Neural crest cell (in vitro differentiated cells): ENCODE results near the gene STX2. TPM values are rescaled to one million over a fixed set of nuclear protein-coding genes. Genes with fewer than 3 reads are reported as not detected.

Experiments
- DNase-seq: peaks from one replicate; pipeline ENCODE4 v3.0.0; 2021; ENCODE audit warnings: low read depth, mixed read lengths, low spot score
- H3K27ac Mint-ChIP-seq: one replicate; pipeline ENCODE4 v1.8.0; 2021; ENCODE audit warnings: mild to moderate bottlenecking, mixed read lengths; ENCODE audit not compliant: unreplicated experiment
- H3K27me3 Mint-ChIP-seq: 2 replicates; pipeline ENCODE4 v1.8.0; 2021; ENCODE audit warnings: low read depth, mild to moderate bottlenecking, mixed read lengths
- H3K36me3 Mint-ChIP-seq: 2 replicates; pipeline ENCODE4 v1.8.0; 2021; ENCODE audit warnings: low read depth, mild to moderate bottlenecking, mixed read lengths
- H3K4me1 Mint-ChIP-seq: 2 replicates; pipeline ENCODE4 v1.8.0; 2021; ENCODE audit warnings: mixed read lengths
- H3K4me3 Mint-ChIP-seq: one replicate; pipeline ENCODE4 v1.8.0; 2021; ENCODE audit warnings: mild to moderate bottlenecking, mixed read lengths
- H3K9me3 Mint-ChIP-seq: 2 replicates; pipeline ENCODE4 v1.8.0; 2021; ENCODE audit warnings: mixed read lengths
- CTCF ChIP-seq: fragments of 200-600 bp; sonication (generic); conservative IDR thresholded peaks from 2 replicates; pipeline ENCODE4 v1.5.0; 2021; ENCODE audit warnings: antibody characterized with exemption, mild to moderate bottlenecking
- total RNA-seq: library from RNA; stranded (reverse); gene quantifications from 2 replicates; pipeline ENCODE4 v1.2.1, GENCODE V29; 2021

STX2 gene
- total RNA-seq, 1 donor from 2014 or later, result 32.7 TPM

- Mint-ChIP-seq H3K4me3 (peak overlapping the region; percentile 21), H3K4me1 (peaks cover 28% of the 10 kb centered on the region), H3K36me3 (peaks cover 22% of the 10 kb centered on the region), H3K27ac (no peak overlapping the region), H3K27me3 (peaks cover 16% of the 10 kb centered on the region), H3K9me3 (no peaks in the 10 kb centered on the region)
- no peak for TF ChIP-seq CTCF
- no peak for DNase-seq
These were observed 40.8 kb upstream of the STX2 start for GRCh38 chr12:130879781-130880389.

GRCh38 chr12:130879212-130879686 is 40.2 kb upstream of the STX2 start:
- peaks cover 16% of the 10 kb centered on the region for H3K27me3 Mint-ChIP-seq
- H3K27ac Mint-ChIP-seq, result no peak overlapping the region
- peaks cover 28% of the 10 kb centered on the region for H3K36me3 Mint-ChIP-seq
- no peak for DNase-seq
- H3K4me3 Mint-ChIP-seq, result peak overlapping the region; percentile 29
- TF ChIP-seq CTCF, result no peak
- H3K9me3 Mint-ChIP-seq, result no peaks in the 10 kb centered on the region
- peaks cover 35% of the 10 kb centered on the region for H3K4me1 Mint-ChIP-seq

- TF ChIP-seq CTCF, result no peak
- H3K9me3 Mint-ChIP-seq, result no peaks in the 10 kb centered on the region
- peak overlapping the region; percentile 56 for H3K4me3 Mint-ChIP-seq
- H3K4me1 Mint-ChIP-seq, result peaks cover 42% of the 10 kb centered on the region
- H3K36me3 Mint-ChIP-seq, result peaks cover 34% of the 10 kb centered on the region
- H3K27ac Mint-ChIP-seq, result no peak overlapping the region
- H3K27me3 Mint-ChIP-seq, result peaks cover 16% of the 10 kb centered on the region
- no peak for DNase-seq
These were observed 39.4 kb upstream of the STX2 start for GRCh38 chr12:130878193-130879185.

GRCh38 chr12:130877333-130877732 is 38.3 kb upstream of the STX2 start:
- peaks cover 38% of the 10 kb centered on the region for H3K36me3 Mint-ChIP-seq
- peaks cover 52% of the 10 kb centered on the region for H3K4me1 Mint-ChIP-seq

More at GRCh38 chr12:130877333-130877732, 38.3 kb upstream of the STX2 start:
- H3K9me3 Mint-ChIP-seq, result no peaks in the 10 kb centered on the region
- no peak for DNase-seq
- peaks cover 13% of the 10 kb centered on the region for H3K27me3 Mint-ChIP-seq
- no peak for TF ChIP-seq CTCF
- no peak overlapping the region for H3K27ac Mint-ChIP-seq
- H3K4me3 Mint-ChIP-seq, result peak overlapping the region; percentile 0
